GM19463 (cell line): ENCODE data around the gene SRBD1.

Source experiments
- ATAC-seq: cut with Tn5 transposase; IDR thresholded peaks from one replicate; pipeline ENCODE4 v1.9.1; 2021; ENCODE audit warnings: mild to moderate bottlenecking, moderate library complexity; ENCODE audit not compliant: unreplicated experiment

Gene SRBD1

GRCh38 chr2:45554742-45555140 is 56.3 kb downstream of the SRBD1 start:
- no peak for ATAC-seq

DNA sequence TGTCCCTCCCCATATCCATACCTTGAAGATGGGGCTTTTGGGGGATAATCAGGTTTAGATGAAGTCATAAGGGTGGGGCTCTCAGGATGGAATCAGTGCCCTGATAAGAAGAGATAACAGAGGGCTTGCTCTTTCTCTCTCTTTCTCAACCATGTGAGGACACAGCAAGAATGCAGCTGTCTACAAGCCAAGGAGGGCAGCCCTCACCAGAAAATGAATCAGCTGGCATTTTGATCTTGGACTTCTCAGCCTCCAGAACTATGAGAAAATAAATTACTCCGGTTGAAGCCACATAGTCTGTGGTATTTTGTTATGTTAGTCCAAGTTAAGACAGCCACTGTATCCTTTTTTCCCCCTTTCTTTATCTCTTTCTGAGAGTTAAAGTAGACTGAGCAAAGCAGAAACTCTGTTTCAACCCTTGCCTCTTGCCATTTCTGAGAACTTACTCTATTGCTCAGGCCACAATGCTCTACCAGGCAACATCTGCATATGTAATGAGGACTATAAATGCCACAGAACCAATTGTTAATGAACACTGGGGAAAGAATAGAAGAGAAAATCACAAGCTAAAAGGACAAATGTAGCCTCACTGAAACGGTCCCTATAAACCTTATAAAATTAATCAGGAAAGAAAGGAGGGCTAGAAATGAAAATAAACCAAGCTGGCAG is 56.9 kb downstream of the SRBD1 start:
- ATAC-seq, result no peak

DNA sequence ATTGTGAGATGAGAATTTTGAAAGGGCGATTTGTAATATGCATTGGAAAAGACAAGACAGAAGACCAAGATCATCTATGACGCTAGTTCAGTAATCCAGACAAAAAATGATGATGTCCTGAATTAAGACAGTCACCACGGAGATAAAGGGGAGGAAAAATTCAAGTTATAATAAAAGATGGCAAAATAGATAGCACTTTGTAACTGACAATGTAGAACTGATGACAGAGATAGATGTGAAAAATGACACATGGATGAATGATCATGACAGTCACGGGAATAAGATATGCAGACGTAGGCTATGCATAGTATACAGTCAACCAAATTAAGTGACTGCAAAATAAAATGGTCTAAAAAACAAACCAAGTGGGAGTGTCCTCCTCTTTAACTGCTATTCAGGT is 59.2 kb downstream of the SRBD1 start:
- no peak for ATAC-seq

DNA sequence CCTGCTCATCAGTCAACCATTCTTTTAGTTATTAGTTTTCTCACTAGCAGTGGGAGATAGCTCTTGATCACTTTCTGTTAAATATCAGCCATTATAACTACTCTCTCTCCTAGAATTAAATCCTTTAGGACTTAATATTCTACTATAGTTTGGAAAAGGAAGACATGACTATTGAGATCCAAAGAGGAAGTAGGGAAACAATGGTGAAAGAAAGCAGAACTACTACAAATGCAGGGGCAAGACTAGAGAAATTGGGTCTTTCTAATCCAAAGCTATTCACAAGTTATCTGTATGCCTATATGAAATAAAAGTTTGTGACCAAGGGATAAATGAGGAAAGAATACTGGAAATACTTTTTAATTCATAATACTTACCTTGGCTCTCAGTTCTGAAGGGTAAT is 65.1 kb downstream of the SRBD1 start:
- ATAC-seq, result no peak

DNA sequence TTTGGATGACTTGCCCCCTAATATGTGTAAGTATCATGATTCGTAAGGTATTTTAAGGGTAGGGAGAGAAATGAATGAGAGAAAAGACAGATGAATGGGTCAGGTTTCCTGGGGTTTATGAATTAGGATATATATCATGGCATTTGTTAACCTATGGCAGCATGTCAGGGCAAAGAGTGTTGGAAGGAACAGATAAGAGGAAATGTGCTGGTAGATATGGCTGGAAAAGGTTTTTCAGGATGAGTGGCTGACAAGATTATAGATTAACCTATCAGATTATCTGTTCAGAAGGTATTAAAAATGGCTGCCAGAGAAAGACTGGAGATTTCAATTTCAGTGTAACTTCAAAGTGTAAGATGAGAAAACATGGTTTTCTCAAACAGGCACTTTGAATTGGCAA is 67.8 kb downstream of the SRBD1 start:
- ATAC-seq, result no peak

GRCh38 chr2:45542013-45542412 is 69.1 kb downstream of the SRBD1 start:
- no peak for ATAC-seq

GRCh38 chr2:45541450-45541849 is 69.6 kb downstream of the SRBD1 start:
- no peak for ATAC-seq

DNA sequence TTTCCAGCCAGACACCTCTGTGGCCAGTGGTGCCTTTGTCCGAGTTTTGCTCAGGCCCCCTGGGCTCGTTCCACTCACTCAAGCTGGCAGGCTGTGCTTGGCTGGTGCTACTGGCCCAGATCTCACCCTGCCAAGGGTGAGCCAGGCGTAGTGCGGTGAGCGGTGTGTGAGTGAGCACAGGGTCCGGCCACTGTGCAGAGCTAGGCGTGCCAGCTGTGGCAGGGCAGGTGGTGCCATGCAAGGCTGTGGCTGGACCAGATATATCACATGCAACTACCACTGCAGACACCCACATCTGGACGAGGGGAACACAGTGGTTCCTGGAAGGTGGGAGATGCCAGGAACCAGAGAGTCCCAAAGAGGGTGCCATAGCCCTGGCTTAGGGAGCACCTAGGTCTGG is 70.1 kb downstream of the SRBD1 start:
- no peak for ATAC-seq

- no peak for ATAC-seq
These were observed 77.3 kb downstream of the SRBD1 start for GRCh38 chr2:45533771-45534170.

- no peak for ATAC-seq
These were observed 78.9 kb downstream of the SRBD1 start for GRCh38 chr2:45532181-45532580.

- ATAC-seq, result no peak
These were observed 87.1 kb downstream of the SRBD1 start for GRCh38 chr2:45524016-45524415.

GRCh38 chr2:45518546-45518945 is 92.5 kb downstream of the SRBD1 start:
- ATAC-seq, result no peak

GRCh38 chr2:45510701-45511420 is 100.2 kb downstream of the SRBD1 start:
- ATAC-seq, result no peak

- ATAC-seq, result no peak
These were observed 104.3 kb downstream of the SRBD1 start for GRCh38 chr2:45506756-45507155.

GRCh38 chr2:45505138-45505537 is 105.9 kb downstream of the SRBD1 start:
- no peak for ATAC-seq

DNA sequence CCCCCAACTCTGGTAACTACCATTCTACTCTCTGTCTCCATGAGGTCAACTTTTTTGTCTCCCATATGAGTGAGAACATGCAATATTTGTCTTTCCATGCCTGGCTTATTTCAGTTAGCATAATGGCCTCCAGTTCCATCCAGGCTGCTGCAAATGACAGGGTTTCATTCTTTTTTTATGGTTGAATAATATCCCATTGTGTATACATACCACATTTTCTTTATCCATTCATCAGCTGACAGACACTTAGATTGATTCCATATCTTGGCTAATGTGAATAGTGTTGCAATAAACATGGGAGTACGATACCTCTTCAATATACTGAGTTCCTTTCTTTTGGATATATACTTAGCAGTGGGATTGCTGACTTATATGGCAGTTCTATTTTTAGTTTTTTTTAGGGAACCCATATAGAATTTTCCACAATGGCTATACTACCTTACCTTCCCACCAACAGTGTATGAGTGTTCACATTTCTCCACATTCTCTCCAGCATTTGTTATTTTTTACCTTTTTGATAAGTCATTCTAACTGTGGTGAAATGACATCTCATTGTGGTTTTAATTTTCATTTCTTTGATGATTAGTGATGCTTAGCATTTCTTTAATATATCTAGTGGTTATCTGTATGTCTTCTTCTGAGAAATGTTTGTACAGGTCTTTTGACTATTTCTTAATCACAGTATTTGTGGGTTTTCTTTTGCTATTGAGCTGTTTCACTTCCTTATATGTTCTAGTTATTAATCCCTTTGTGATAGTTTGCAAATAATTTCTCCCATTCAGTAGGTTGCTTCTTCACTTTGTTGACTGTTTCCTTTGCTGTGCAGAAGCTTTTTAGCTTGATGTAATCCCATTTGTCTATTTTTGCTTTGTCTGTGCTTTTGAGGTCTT is 112.2 kb downstream of the SRBD1 start:
- no peak for ATAC-seq

DNA sequence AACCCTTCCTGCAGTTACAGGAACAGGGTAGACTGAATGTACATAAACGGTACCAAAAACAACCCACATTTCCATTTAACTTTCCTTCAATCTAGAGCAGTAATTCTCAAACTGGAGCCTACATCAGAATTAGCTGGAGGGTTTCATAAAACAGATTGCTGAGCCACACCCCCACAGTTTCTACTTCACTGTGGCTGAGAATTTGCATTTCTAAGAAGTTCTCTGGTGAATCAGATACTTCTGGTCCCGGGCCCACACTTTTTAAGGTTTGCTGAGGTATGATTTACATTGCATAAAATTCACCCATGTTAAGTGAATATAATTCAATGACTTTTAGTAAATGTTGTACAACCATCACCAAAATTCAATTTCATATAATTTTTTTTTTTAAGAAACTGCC is 113.7 kb downstream of the SRBD1 start:
- ATAC-seq, result no peak

DNA sequence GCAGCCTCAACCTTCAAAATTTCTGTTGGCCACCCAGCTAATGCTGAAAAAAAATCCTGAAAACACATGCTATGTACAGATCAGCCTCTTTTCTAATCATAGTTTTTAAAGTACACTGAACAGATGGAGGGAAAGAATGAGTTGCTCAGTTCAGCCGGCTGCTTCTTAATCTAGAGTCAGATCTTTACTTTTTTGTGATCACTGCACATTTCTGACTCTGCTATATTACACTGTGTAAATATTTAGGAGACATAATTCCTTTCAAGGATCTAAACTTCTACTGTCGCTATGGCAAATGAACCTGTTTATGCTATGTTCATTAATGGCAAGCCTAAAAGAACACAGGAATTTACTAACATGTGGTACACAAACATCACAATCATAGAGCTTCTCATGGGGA is 114.2 kb downstream of the SRBD1 start:
- no peak for ATAC-seq

GRCh38 chr2:45494978-45495293 is 116.1 kb downstream of the SRBD1 start:
- ATAC-seq, result no peak

GRCh38 chr2:45494275-45494977 is 116.6 kb downstream of the SRBD1 start:
- no peak for ATAC-seq

DNA sequence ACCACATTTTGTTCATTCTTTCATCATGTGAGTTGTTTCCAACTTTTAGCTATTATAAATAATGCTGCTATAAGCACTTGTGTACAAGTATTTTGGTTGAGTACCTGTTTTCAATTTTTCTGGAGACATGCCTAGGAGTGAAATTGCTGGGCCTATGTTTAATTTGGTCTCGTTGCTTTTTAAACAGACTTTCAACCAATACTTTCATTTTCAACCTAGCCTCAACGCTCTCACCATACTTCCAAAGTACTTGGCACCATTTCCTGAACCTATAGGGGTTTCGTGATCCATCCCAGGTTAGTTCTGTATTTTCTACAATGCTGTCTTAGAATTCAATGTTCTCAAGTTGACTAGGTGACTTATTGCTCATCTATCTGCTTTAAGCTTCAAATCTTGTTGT is 126.1 kb downstream of the SRBD1 start:
- ATAC-seq, result no peak
